Myocyte (in vitro differentiated cells): ENCODE results near the gene KCNG4. TPM values are rescaled to one million over a fixed set of nuclear protein-coding genes. Genes with fewer than 3 reads are reported as not detected.

Source experiments
- DNase-seq: peaks from one replicate; pipeline ENCODE4 v3.0.0-alpha.2; 2012; ENCODE audit warnings: low read depth
- total RNA-seq: library from RNA; depleted of rRNA; stranded (reverse); fragments of >200 nt; gene quantifications from 2 replicates; pipeline ENCODE4 v1.2.3, GENCODE V29; 2014

KCNG4 gene
- total RNA-seq, 1 donor from 2014 or later = 0.05 TPM

DNA sequence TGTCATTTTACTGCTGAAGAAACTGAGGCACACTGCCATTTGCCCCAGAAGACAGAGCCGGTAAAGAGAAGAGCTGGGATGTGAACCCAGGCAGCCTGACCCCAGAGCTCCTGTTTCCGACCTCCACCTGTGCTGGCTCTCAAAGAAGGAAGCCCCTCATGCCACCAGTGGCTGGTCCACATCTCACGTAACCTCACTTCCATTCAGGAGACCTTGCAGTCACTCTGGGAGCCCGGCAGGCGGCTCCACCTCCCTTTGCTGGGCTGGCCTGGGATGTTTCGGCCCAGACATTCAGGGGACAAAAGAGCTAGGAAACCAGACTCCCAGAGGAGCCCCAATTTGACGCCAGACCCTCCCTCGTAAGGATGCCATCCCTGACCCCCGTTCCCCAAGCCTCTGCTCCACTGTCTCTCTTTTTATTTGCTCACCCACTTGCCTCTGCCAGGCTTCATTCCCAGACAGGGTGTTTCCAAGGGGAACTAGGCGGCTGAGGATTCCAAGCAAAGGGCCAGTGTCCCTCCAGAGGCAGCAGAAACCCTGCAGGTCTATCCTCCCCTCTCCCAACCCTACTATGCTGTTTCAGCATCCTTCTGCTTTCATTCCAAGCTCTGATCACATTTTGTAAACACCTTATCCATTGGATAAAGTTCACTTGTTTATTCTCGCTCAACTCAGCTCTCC lies 55.8 kb downstream of the KCNG4 start:
- no peak for DNase-seq

DNA sequence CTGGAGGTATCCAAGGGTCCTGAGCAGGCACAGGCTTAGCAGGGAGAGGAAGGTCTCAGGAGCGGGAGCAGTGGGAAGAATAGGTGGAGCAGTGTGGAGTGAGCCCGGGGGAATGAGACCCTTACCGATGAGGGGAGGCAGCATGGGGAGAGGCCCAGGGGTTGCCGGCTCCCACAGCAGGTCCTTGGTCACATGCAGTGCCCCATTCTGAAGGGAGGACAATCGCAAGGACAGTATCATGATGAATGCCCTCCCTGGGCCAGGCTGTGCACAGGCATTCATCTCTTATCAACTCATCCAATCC lies 56.3 kb downstream of the KCNG4 start:
- DNase-seq = no peak

DNA sequence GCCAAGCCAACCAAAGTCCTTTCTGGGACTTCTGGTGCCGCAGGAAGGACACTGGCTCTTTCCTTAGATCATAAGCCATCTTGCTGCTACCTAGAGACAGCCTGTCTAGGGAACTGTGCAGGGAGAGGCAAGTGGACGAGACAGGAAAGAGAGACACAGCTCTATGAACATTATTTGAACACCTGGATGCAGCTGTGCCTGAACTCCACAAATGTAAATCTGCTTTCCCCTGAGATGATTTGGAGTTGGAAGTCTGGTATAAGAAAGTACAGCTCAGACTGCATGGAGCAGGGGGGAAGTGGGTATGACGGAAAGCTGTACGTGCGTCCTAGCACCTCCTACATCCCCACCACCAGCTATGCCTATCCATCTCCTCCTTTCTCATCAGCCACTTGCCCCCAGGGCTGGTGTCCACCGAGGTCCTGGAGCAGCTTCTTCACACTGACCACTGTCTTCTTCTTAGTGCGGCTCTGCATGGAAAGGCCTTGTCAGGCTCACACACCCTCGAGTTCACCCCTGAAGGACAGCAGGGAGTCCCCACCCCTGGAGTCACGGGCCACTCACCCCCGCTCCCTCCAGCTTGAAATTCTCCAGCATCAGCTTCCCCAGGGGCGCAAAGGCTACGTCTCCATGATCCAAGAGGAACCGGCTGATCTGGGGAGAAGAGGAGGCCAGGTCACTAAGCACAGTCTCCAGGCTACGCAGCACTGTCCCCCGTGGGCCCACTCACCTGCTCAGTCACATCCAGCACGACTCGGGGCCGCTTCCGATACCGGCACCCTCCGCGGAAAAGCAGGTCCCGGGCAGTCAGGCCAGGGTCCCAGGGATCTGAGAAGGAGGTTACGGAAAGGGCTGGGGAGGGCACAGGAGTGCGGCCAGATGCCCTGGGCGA lies 56.9 kb downstream of the KCNG4 start:
- no peak for DNase-seq

DNA sequence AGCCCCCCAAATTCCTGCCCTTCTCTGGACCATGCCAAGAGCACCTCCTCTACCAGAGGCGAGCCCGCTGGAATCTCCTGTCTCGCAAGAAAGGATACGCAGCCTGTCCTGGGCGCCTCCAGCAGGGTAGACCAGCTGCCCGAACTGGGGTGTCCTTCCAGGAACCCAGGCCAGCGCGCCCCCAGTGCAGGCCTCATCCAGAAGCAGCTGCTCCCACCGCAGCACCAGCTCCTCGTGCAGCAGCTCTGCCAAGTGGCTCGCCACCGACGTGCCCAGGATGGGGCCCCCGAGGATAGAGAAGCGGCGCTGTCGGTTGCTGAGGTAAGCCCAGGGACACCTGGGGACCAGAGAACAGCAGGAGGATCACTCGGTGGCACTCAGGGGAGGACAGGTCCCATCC lies 57.7 kb downstream of the KCNG4 start:
- no peak for DNase-seq

DNA sequence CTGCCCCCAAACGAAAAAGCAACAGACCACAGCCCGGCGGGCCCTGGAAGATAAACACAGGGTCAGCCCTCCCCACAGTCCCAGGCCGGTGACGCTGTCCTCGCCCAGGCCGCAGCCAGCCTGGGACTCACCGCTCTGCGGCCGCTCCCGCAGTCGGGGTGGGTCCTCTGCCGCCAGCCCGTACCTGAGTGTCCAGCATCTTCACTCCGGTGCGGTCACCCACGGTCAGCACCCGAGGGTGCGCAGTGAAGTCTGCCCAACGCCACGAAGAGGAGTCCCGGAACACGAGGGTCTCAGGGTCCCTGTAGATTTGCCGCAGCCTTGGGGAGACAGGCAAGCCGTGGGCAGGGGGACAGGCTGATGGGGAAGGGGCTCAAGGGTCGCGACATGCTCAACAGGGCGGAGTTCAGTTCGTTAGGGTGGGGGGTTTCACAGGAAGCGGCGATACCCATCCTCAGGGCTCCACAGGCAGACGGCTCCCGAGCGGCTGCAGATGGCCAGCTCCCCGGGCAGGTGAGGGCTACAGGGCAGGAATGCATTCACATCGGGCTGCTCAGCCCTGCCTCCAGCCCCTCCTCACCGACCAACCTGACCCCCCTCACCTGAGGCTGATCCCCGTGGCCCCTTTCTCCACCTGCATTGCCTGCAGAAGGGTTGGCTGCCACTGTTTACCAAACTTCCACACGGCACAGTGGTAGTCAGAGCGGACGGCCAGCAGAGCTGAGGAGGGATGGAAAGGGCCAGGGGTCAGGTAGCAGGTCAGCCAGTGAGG lies 58.5 kb downstream of the KCNG4 start:
- no peak for DNase-seq

DNA sequence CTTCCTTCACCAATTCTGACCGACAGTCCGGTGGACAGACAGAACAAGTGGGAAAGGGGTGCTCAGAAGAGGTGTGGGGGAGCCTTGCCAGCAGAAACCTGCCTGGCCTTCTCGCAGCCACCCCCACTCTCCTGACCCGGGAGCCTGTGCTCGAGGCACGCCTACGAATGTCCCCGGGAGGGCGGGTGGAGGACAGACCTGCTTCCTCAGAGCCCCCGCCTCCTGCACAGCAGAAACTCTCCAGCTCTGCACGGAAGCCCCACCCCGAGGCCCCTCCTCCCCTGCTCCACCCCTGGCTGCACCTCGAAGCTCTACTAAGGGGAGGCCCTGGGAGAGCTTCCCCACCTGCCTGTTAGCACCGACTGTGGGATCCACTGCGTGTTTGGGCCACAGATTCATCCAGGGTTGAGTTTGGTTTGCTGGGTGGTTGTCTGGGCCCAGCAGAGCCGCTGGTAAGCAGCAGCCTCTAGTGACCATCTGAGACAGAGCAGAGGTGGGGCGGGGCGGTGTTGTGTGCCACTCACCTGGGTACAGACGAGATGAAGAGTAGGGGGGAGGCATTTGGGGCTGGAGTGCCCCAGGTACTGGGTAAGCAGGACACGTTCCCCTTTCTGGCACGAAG lies 59.2 kb downstream of the KCNG4 start:
- no peak for DNase-seq

DNA sequence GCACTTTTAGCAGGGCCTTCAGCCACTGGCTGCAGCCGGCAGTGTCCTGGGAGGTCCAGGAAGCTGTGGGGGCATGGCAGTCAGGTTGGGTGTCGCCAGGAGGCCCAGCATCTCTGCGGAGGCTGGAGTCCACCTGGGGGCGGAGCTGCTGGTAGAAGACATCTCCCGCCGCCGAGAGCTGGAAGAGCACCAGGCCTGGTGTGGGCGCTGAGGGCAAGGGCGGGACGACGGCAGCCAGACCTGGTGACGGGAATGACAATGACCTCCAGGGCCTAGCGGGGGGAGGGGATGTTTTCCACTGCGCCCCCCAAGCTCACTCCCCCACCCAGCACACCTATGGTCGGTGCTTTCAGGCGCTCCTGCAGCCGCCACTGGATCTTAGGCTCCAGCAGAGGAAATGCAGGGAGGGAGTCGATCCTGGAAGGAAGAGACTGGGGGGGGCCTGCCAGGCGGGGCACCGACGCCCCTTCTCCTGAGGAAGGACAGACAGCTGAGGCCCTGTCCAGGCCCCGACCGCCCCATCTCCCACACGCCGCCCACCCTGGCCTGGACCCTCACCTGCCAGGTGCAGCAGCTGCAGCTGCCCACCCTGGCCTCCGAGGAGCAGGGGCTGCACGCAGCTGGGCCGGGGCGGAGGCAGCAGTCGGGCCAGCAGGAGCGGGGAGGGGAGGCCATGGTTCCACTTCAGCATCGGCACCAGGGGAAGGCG lies 60.0 kb downstream of the KCNG4 start:
- DNase-seq = no peak

DNA sequence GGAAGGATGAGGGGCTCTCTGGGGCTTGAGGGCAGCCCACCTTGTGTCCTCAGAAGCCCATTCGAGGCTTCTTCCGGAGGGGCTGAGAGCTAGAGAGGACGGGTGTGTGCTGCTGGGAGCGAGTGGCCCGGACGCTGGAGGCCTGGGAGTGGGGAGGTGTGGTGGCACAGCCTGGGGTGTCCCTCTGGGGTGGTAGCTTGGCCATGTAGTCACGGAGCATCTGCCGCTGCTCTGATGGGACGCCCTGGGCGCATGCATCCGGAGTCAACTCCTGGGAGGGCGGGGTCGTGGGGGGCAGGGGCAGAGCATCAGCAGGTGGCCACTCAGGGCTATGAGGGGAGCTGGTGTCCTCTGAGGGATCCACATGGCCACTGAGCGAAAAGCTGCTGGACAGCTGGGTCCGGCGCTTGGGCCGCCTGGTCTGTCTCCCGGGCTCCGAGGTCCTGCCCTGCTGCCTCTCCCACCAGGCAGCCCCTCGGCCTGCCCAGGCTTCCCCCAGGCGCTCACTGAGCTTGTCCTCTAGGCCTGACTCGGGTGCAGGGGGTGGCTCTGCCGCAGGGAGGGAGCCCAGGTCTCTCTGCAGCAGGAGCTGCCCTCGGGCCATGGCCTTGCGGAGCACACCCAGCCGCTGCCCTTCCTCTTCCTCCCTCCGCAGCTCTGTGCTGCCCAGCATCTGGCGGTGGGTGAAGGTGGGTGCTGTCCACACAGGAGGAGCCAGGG lies 60.8 kb downstream of the KCNG4 start:
- no peak for DNase-seq

DNA sequence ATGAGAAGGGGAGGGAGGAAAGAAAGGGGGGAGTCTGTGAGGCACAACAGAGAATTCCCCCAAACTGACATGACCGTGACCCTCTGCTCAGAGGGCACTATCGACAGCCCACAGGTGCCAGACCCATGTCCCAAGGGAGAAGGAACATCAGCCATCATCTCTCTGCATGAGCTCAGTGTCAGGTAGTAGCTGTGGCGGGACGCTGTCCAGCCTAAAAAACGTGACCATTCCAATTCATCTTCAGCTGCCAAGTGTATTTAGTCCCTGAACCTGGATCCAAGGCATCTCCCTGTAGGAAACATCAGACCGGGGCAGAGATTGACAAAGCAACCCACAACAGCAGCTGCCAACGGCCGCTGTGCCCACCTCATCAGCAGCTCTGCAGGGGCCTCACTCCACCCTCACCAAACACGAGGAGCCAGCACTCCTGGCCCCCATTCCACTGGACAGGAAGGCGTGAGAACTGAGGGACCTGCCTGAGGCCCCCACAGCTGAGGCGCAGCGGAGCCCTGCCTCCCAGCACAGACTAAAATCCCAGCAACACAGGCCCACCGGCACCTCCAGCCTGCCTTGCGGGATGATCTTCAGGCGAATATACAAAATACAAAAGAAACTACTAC lies 61.6 kb downstream of the KCNG4 start:
- no peak for DNase-seq

DNA sequence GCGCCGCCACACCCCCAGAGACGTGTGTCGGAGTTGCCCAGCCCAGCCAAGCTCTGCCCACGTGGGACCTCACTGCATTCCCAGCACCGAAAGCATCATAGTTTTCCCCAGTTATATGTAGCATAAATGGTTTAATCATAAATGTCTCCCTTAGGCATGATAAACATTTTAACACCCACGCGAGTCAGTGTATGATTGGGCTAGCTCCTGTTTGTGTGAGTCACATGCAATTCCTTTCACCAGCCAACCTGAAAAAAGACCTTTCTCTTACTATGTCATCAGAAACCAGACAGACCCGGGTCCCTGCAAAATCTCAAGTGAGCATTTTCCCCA lies 62.1 kb downstream of the KCNG4 start:
- DNase-seq = no peak

DNA sequence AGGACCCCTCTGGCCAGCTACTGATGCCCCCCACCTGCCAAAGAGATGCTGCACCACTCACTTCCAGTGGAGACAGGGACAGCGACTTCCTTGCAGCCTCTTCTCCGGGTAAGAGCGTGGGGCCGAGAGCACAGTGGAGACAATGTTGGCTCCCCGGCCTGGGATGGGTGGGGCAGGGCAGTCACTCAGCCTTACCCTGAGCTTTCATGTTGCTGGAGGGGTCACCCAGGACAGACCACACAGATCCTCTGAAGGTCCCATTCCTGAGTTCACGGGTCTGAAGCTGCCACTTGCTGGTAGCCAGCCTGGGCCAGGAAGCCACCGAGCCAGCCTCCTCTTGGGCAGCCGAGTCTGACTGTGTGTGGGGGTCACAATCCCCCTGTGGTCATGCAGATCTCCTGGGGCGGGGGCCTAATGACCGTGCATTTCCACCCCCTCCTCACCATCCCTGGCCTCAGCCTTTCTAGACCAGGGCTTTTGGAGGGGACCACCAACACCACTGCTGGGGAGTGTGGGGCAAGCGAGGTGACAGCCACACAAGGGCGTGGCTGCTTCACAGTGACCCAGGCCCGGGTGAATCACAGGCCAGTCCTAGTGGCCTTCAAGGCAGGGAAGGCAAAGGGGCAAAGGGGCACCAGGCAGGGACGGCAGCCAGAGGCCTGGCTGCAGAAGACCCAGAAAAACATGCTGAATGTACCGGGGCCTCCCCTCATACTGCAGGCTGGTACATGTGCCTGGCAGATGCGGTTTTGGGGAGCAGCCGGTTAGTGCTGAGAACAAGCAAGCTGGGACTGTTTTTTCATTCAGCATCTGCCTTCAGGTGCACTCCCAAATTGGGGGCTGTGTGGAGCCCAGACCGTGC lies 63.4 kb downstream of the KCNG4 start:
- no peak for DNase-seq

DNA sequence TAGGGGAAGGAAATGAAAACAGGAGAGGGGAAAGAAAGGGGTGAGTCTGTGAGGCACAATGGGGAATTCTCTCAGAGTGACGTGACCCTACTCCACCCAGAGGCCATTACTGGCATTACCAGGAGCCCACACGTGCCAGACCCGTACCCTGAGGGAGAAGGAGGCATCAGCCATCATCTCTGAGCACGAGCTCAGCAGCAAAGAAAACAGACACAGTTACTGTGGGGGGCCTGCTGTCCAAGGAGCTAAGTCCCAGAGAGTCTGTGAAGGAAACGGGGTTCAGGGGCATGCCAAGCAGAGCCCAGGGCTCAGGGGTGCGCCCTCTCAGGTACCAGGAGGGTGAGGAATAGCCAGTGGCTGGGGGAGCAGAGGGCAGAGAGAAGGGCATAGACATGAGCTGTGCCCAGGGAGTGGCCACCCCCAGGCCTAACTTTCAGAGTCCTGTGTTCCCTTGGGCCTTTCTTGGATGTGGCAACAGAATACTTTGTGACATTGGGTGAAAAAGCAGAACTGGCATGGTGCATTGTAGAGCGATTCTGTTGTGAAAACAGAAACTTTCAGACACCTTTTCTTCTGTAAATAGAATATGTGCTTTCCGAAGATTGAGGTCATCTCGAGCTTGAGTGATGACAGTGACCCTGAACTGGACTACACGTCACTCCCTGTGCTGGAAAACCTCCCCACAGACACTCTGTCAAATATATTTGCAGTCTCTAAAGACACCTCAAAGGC lies 64.3 kb downstream of the KCNG4 start:
- peak; percentile 68 for DNase-seq

DNA sequence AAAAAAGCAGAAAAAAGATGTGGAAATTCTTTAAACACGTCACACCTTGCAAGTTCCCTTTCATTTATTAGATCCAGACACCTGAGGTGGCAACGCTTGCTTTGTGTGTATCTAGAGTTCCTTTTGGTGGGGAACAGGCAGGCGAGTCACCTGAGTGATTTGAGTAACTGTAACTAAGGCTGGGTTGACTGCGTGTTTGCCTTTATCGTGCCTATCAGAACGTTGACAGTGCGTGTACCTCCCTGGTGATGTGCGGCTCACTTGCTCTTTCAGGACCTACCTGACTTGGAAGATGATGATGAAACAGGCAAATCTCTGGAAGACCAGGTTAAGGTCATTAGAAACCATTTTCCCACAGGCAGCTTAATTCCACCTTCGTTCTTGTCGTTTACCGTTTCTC lies 65.4 kb downstream of the KCNG4 start:
- no peak for DNase-seq

DNA sequence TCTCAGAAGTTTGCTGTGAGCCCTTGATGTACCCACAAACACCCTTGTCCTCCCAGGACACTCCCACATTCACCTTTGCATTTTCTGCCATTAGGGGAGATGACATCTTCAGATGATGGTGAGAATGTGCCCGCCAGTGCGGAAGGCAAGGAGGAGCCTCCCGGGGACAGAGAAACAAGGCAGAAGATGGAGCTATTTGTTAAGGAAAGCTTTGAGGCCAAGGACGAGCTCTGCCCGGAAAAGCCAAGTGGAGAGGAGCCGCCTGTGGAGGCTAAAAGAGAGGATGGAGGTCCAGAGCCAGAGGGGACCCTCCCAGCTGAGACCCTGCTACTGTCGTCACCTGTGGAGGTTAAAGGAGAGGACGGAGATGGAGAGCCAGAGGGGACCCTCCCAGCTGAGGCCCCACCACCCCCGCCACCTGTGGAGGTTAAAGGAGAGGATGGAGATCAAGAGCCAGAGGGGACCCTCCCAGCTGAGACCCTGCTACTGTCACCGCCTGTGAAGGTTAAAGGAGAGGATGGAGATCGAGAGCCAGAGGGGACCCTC lies 70.0 kb downstream of the KCNG4 start:
- no peak for DNase-seq
